ENCODE results near the gene ORAI3. TPM values are rescaled to one million over a fixed set of nuclear protein-coding genes. Genes with fewer than 3 reads are reported as not detected.
A peak's percentile ranks its signal among the peaks of the same experiment; 100 is the strongest.

Gene ORAI3
- total RNA-seq, 1 experiment from 2014 or later: 10.8 TPM

DNA sequence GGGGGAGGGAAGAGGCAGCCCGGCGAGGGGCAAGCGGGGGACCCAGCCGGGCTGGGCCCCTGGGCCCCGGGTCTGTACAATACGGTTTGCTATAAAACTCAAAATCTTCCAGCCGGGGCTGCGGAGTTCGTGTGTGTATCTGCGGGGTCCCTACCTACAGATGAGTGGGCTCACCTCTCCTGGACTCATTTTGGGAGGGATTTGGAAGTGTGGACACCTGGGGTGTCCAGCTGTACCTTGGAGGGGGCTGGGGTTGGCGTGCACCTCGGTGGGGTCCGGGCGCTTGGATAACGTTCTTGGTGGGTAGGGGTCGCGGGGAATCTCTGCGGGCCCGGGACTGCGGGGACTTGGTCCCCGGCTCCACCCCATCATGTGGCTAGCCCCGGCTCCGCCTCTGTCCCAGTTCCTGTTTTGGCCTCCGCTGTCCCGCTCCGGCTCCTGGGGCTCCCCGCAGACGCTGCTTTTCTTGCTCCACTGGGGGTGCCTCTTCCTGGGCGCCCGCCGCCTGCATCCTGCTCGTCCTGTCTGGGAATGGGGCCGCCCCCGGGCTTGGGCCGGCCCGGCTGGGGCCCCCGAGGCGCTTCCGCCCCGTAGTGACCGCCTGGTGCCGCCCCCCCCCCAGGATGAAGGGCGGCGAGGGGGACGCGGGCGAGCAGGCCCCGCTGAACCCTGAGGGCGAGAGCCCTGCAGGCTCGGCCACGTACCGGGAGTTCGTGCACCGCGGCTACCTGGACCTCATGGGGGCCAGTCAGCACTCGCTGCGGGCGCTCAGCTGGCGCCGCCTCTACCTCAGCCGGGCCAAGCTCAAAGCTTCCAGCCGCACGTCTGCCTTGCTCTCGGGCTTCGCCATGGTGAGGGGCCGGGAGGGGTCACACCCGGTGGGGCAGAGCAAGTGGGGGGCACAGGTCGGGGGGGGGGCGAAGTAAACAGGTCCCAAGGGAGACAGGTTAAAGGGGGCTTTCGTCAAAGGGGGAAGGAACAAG lies at the start of gene ORAI3 (continued):
- TF ChIP-seq, protein P1, sequence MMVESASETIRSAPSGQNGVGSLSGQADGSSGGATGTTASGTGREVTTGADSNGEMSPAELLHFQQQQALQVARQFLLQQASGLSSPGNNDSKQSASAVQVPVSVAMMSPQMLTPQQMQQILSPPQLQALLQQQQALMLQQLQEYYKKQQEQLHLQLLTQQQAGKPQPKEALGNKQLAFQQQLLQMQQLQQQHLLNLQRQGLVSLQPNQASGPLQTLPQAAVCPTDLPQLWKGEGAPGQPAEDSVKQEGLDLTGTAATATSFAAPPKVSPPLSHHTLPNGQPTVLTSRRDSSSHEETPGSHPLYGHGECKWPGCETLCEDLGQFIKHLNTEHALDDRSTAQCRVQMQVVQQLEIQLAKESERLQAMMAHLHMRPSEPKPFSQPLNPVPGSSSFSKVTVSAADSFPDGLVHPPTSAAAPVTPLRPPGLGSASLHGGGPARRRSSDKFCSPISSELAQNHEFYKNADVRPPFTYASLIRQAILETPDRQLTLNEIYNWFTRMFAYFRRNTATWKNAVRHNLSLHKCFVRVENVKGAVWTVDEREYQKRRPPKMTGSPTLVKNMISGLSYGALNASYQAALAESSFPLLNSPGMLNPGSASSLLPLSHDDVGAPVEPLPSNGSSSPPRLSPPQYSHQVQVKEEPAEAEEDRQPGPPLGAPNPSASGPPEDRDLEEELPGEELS (CRISPR knock-in tag; IDR thresholded peaks at IDR 0.05): no peak
- 0 out of 2 replicates have a peak, but pooled peaks have one; percentile 34 for TF ChIP-seq TEAD1 (CRISPR knock-in tag; IDR thresholded peaks at IDR 0.05)
- TF ChIP-seq ETV6 (CRISPR knock-in tag; IDR thresholded peaks at IDR 0.05): no peak
- no peak for TF ChIP-seq TEAD4 (CRISPR knock-in tag; IDR thresholded peaks at IDR 0.05)
- no peak for TF ChIP-seq JAZF1 (CRISPR knock-in tag; IDR thresholded peaks at IDR 0.05)
- TF ChIP-seq NR1H2 (CRISPR knock-in tag; IDR thresholded peaks at IDR 0.05): no peak
- TF ChIP-seq CREM (CRISPR knock-in tag; IDR thresholded peaks at IDR 0.05): no peak; the same call in 1 of the 2 replicates
- no peak for TF ChIP-seq SMAD3 (CRISPR knock-in tag; IDR thresholded peaks at IDR 0.05; ENCODE audit: borderline replicate concordance)
- TF ChIP-seq, protein P2, sequence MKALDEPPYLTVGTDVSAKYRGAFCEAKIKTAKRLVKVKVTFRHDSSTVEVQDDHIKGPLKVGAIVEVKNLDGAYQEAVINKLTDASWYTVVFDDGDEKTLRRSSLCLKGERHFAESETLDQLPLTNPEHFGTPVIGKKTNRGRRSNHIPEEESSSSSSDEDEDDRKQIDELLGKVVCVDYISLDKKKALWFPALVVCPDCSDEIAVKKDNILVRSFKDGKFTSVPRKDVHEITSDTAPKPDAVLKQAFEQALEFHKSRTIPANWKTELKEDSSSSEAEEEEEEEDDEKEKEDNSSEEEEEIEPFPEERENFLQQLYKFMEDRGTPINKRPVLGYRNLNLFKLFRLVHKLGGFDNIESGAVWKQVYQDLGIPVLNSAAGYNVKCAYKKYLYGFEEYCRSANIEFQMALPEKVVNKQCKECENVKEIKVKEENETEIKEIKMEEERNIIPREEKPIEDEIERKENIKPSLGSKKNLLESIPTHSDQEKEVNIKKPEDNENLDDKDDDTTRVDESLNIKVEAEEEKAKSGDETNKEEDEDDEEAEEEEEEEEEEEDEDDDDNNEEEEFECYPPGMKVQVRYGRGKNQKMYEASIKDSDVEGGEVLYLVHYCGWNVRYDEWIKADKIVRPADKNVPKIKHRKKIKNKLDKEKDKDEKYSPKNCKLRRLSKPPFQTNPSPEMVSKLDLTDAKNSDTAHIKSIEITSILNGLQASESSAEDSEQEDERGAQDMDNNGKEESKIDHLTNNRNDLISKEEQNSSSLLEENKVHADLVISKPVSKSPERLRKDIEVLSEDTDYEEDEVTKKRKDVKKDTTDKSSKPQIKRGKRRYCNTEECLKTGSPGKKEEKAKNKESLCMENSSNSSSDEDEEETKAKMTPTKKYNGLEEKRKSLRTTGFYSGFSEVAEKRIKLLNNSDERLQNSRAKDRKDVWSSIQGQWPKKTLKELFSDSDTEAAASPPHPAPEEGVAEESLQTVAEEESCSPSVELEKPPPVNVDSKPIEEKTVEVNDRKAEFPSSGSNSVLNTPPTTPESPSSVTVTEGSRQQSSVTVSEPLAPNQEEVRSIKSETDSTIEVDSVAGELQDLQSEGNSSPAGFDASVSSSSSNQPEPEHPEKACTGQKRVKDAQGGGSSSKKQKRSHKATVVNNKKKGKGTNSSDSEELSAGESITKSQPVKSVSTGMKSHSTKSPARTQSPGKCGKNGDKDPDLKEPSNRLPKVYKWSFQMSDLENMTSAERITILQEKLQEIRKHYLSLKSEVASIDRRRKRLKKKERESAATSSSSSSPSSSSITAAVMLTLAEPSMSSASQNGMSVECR (CRISPR knock-in tag; IDR thresholded peaks at IDR 0.05; ENCODE audit: borderline replicate concordance): no peak
- TF ChIP-seq CREB1 (CRISPR knock-in tag; IDR thresholded peaks at IDR 0.05): no peak
- no peak; the same call in 1 of the 2 replicates for TF ChIP-seq KAT7 (CRISPR knock-in tag; IDR thresholded peaks at IDR 0.05; ENCODE audit: borderline replicate concordance)
- TF ChIP-seq, protein P3, sequence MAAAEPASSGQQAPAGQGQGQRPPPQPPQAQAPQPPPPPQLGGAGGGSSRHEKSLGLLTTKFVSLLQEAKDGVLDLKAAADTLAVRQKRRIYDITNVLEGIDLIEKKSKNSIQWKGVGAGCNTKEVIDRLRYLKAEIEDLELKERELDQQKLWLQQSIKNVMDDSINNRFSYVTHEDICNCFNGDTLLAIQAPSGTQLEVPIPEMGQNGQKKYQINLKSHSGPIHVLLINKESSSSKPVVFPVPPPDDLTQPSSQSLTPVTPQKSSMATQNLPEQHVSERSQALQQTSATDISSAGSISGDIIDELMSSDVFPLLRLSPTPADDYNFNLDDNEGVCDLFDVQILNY (CRISPR knock-in tag; IDR thresholded peaks at IDR 0.05): no peak
- TF ChIP-seq IRF2 (CRISPR knock-in tag; IDR thresholded peaks at IDR 0.05; ENCODE audit: borderline replicate concordance, low read depth): no peak
- TF ChIP-seq, protein P4, sequence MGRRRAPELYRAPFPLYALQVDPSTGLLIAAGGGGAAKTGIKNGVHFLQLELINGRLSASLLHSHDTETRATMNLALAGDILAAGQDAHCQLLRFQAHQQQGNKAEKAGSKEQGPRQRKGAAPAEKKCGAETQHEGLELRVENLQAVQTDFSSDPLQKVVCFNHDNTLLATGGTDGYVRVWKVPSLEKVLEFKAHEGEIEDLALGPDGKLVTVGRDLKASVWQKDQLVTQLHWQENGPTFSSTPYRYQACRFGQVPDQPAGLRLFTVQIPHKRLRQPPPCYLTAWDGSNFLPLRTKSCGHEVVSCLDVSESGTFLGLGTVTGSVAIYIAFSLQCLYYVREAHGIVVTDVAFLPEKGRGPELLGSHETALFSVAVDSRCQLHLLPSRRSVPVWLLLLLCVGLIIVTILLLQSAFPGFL (CRISPR knock-in tag; IDR thresholded peaks at IDR 0.05; ENCODE audit: borderline replicate concordance): no peak
- TF ChIP-seq PRRX2 (CRISPR knock-in tag; IDR thresholded peaks at IDR 0.05): peak; percentile 40; the same call in 1 of the 2 replicates
- TF ChIP-seq ZNF263 (CRISPR knock-in tag; IDR thresholded peaks at IDR 0.05; ENCODE audit: low read depth): 0 out of 2 replicates have a peak, but pooled peaks have one; percentile 30
- TF ChIP-seq, protein P5, sequence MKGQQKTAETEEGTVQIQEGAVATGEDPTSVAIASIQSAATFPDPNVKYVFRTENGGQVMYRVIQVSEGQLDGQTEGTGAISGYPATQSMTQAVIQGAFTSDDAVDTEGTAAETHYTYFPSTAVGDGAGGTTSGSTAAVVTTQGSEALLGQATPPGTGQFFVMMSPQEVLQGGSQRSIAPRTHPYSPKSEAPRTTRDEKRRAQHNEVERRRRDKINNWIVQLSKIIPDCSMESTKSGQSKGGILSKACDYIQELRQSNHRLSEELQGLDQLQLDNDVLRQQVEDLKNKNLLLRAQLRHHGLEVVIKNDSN (CRISPR knock-in tag; IDR thresholded peaks at IDR 0.05): no peak; the same call in 1 of the 2 replicates
- no peak for TF ChIP-seq ZNF416 (CRISPR knock-in tag; IDR thresholded peaks at IDR 0.05)
- no peak for TF ChIP-seq ESRRA (CRISPR knock-in tag; IDR thresholded peaks at IDR 0.05; ENCODE audit: borderline replicate concordance)
- TF ChIP-seq, protein P6, sequence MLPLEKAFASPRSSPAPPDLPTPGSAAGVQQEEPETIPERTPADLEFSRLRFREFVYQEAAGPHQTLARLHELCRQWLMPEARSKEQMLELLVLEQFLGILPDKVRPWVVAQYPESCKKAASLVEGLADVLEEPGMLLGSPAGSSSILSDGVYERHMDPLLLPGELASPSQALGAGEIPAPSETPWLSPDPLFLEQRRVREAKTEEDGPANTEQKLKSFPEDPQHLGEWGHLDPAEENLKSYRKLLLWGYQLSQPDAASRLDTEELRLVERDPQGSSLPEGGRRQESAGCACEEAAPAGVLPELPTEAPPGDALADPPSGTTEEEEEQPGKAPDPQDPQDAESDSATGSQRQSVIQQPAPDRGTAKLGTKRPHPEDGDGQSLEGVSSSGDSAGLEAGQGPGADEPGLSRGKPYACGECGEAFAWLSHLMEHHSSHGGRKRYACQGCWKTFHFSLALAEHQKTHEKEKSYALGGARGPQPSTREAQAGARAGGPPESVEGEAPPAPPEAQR (CRISPR knock-in tag; IDR thresholded peaks at IDR 0.05): no peak
- no peak for TF ChIP-seq HMGA2 (CRISPR knock-in tag; IDR thresholded peaks at IDR 0.05)
- TF ChIP-seq, protein P7, sequence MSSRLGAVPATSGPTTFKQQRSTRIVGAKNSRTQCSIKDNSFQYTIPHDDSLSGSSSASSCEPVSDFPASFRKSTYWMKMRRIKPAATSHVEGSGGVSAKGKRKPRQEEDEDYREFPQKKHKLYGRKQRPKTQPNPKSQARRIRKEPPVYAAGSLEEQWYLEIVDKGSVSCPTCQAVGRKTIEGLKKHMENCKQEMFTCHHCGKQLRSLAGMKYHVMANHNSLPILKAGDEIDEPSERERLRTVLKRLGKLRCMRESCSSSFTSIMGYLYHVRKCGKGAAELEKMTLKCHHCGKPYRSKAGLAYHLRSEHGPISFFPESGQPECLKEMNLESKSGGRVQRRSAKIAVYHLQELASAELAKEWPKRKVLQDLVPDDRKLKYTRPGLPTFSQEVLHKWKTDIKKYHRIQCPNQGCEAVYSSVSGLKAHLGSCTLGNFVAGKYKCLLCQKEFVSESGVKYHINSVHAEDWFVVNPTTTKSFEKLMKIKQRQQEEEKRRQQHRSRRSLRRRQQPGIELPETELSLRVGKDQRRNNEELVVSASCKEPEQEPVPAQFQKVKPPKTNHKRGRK (CRISPR knock-in tag; IDR thresholded peaks at IDR 0.05; ENCODE audit: borderline replicate concordance): no peak
- TF ChIP-seq ZNF138 (CRISPR knock-in tag; conservative IDR thresholded peaks at IDR 0.05): no peak

All from WTC11 (cell line).